HG02623 (cell line): Measurements from ENCODE around the gene SIGLEC1.

Source experiments
- ATAC-seq: cut with Tn5 transposase; IDR thresholded peaks from one replicate; pipeline ENCODE4 v1.9.1; 2021; ENCODE audit warnings: moderate library complexity; ENCODE audit not compliant: unreplicated experiment

Gene SIGLEC1

DNA sequence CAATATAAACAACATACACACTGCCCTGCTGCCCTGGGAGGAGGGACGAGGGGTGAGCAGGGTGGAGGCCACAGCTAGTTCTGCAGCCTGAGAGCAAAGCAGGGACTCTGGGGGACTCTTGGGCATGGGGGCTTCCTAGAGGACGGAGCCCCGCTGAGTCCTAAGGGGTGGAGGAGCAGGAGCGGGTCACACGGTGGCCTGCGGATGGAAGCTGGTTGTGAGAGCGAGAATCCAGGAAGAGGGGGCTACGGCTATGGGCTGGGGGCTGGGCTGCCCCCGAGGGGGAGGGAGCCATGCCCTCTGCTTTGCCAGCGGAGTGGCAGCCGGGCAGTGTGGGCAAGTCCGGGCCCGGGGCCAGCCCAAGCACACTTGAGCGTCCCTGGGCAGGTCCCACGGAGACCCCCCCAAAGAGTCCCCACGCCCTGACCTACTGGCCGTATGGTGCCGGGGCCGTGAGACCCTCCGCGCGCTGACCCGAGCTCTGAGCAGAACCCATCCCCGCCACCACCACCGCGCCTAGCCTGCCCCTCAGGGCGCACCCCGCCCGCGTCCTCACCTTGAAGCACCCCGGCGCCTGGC is 31.0 kb downstream of the SIGLEC1 start:
- ATAC-seq, result no peak

DNA sequence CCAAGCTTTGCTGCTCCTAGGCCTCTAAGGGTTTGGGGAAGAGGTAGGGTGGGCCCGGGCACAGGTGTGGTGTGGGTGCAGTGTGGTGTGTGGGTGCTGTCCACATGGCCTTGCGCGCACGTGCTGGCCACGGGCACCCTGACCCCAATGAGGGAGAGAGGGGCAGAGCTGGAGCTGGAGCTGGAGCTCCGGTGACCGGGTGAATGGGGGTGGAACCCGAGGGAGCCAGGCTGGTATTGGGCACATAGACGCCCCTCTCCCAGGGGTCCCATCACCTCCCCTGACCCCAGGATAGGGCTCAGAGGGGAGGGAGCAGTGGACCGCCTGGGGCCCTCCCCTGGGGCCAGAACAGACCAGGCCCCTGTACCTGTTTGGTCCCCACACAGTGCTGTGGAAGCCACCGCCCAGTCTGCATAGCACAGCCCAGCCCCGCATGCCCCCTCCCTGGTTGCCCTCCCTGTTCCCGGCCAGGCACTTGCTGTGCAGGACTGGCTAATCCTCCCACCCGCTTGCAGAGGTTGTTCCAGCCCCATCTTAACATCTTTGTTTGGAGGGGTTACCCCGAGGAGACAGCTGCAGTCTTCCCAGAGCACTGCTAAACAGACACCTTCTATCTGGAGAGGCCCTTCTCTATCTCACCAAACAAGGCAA is 31.6 kb downstream of the SIGLEC1 start:
- ATAC-seq, result no peak

DNA sequence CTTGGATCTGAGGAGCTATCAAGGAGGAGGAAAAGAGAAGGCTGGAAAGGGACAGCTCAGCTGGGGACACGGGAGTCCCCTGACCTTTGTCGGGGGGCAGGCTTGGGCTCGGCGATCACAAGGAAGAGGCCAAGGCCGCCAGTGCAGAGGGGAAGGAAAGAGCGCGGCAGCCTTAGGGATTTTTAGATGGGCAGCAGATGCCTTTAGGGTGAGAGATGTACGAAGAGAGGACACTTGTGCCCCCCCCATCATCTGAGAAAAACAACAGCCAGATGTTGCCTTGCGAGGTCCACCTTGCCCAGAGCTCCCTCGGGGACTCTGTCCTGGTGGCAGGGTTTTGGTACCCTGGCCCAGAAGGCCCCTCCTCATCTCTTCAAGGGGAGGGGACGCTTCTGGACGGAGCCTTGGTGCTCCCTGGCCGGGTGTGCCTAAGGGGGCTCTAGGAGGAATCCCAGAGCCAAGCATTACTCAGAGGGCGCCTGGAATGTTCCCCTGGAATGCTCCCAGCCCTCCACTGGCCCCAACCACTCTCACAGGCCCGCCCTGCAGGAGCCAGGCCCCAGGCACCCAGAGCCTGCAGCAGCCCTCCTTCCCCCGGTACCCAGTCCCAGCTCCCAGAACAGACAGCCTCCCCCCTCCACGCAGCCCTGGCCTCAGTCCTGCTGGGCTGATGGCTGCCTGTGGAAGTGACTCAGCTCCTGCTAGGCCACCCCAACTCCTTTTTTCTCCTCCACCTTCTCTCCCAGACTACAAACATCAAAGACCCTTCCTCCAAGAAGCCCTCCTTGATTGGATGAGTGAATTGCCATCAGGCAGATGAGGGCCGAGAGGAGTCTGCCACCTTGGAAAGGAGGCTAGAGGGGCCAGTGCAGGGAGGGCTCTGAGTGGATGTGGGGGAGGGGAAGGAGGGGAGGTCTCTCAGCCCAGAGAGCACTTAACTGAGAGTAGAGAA is 32.4 kb downstream of the SIGLEC1 start:
- no peak for ATAC-seq

DNA sequence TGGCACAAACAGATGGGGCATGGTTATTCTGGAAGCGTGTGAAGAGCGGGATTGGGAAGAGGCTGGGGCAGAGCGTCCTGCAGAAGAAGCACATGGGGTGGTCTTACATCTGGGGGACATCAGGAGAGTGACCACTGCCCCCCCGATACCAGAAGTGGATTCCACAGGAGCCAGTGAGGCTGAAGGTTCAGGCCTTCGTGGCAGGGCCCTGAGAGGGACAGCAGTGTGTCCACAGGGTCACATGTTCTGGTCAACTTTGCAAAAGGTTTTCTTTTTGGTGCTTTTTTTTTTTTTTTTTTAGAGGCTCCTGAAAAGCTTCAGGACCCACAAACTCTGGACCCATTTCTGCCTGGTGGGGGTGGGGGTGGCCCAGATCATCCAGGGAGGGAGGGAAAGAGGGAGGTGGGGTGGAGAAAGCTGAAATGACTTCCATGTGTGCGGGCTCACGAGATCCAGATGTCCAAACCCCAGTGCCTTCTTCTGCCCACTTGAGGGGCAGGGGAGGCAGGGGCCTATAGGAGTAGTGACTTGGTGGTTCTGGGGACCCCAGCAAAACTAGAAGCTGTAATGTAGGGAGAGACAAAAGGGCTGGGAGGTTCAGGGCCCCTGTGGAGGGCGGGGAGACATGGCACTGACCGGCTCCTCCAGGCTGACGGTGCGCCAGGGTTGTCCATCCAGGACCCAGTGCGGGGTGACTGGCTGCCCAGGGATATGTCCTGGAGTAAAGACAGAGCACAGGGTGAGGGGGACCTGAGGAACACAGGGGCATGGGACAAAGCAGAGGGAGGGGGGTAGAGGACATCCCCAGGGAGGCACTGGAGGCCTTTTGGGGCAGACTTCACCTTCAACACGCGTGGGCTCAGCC is 33.3 kb downstream of the SIGLEC1 start:
- ATAC-seq, result no peak

DNA sequence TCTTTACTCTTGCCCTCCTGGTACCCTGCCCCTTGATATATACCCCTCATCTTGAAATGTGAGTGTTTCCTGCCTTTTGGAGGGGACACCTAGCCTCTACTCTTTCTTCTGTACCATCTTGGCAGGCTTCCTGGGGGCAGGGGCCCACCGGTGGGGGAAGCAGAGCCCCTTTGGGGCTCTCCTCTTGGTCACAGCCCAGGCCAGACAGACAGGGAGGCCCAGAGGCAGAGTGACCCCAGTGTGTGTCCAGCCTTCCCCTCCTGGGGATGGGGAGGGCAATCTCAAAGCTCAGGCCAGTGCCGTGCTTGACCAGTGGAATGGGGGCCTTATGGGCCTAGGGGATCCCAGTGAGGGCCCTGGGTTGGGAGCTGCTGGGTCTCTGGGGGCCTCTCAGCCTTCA is 34.2 kb downstream of the SIGLEC1 start:
- no peak for ATAC-seq

DNA sequence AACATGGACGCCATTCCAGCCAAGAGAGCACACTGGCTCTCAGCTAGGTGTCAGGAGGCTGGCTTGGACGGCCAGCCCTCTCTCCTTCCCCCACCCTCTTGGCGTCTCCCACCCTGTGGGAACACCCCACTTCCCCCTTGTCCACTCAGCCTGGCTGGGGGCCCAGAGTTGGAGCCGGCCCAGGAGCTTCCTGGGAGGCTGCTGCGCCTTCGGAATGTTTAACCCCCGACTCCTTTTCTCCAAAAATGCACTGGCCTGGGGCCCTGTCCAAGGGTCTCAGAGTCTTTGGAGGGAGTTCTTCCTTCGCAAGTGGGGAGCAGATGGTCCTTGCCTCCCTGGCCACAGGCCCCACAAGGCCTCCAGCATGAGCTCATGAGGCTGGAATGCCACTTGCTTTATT is 34.7 kb downstream of the SIGLEC1 start:
- no peak for ATAC-seq

DNA sequence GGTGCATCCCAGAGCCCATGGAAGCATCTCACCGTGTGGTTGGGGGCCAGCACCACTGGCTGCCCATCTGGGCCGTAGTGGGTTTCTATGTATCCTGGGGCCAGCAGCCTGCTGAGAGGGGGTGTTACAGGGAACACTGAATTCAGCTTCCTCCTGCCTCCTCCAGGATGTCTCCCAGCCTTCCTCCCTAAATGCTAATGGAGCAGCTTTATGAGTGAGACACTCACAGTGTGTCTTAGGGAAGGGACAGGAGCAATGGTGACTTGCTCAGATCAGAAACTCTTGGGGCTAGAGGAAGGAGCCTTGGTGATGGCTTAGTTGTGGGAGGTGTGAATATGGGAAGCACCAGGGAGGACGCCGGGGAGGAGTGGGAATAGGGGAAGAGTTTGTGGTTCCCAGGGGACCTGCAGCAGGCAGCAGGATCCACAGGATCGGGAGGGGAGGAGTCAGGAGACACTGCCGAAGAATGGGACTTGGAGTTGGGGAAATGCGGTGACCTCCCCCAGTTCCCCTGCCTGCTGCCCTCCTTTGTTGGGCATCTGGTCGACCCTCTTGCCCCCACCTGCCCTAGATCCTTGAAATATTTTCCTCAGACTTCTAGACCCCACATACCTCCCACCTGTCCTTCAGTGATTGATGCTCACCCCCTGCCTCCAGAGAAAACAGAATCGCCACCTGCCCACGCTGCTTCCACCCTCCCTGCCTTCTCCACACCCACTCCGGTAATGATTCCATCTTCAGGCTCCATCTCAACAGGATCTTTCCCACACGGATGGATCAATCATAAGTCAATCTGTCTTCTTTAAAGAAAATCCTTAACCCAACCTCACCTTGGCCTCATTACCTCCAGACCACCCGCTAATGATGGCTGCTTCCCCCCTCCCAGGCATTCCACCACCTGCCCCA is 37.2 kb downstream of the SIGLEC1 start:
- ATAC-seq, result no peak

DNA sequence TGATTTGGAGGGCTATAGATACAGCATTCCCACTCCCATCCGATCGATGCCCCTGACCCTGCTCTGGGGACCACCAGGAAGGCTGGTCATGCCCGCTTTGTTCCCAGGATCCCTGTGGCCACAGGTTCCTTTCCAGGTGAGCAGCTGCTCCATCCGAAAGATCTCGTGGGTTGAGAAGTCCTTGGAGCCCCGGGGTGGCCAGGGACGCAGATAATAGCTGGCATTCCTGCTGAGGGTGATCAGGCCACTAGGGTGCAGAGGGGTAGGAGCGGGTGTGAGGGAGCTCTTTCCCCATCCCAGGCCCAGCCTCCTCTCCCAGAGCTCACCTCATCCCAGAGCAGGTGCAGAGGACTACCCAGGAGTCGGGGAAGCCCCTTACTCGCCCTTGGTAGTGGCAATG is 38.0 kb downstream of the SIGLEC1 start:
- no peak for ATAC-seq

DNA sequence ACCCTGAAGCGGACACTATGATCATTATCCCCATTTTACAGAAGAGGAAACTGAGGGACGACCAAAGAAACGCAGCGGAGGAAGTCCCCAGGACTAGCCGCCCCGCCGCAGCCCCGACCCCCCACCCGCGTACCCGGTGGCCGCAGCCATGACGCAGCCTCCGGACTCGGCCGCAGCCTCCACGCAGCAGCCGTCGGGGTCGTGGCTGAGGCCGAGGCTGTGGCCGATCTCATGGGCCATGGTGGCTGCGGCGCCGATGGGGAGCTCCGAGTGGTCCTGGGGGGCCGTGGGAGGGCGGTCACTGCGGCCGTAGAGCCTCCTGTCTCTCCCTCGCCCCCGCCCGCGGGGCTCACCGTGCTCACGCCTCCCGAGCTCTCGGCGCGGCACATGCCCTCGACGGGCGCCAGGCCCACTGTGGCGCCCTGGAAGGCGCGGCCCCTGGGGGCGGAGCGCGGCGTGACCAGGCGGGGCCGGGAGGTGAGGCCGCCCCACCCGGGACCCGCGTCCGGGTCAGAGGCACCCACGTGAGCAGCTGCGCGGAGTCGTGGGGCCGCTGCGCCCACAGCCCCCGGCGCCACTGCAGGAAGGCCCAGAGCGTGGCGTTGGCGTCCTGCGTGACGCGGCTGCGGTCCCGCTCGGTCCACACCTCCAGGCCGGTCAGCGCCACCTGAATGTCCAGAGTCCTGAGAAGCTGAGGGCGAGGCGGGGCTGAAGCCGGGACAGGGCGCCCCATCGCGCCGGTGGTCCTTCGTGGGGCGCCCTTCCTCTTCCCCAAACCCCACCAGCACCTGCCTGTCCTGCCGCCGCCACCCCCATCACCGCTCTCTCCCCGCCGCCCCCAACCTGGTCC is 39.0 kb downstream of the SIGLEC1 start:
- ATAC-seq, result no peak

DNA sequence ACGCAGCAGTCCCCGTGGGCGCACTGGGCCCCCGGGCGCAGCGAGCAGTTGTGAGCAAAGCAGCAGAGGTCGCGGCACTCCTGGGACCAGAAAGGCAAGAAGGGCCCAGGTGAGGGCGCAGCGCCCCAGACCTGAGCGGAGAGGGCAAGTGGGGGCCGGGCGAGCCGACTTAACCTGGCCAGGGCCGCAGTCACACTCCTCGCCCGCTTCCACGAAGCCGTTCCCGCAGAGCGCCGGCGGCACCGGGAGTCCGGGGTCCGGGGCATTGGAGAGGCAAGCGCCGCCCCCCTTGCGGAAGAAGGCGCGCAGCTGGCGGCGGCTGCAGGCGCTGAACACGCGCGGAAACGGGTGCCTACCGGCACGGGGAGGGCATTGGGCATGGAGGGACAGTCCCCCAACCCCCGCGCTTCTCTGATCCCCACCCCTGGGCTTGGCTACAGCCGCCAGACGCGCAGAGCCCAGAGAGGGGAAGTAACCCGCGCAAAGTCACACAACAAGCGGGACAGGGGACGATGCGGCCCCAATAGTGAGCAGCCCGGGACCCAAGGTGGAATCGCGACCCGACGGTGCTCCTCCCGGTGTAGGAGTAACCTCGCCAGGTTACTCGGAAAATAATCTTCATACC is 39.7 kb downstream of the SIGLEC1 start:
- no peak for ATAC-seq

DNA sequence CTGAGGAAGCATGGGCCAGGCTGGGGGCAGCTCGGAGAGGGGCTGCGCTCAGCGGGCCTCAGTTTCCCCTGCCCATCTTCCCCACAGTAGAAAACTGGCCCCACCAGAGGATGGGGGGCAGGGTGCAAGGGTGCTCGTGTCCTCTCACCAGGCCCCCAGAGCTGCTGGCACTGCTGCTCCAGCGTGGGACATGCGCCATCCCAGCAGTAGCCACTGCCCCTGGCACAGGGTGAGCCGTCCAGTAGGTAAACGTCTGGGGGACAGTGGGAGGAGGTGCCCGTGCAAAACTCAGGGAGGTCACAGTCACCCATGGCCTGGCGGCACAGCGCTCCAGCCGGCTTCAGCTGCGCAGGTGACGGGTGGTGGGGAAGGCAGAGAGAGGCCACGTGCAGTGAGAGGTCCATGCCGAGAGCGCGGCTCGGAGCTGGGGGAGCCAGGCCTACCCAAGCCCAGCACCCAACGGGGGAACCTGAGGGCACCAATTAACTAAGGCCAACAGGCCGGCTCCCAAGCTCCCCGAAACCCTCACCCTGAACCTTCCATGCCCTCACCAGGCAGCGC is 40.3 kb downstream of the SIGLEC1 start:
- ATAC-seq, result no peak

DNA sequence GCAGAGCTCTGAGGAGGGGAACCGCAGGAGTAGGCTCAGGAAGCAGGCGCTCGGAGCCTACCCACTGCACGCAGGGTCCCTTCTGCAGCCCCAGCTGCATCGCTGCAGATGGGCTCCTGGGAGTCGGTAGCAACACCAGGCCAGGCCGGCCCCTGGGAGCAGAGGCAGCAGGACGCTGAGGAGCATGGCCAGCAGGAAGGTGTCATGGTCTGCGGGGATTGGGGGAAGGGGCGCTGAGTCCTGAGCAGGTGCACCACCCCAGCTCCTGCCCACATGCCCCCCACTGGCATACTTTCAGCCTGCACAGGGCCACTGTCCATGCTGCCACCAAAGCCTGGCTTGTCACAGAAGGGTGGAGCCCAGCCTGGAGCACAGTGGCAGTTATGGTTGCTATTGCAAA is 41.5 kb downstream of the SIGLEC1 start:
- ATAC-seq, result no peak

DNA sequence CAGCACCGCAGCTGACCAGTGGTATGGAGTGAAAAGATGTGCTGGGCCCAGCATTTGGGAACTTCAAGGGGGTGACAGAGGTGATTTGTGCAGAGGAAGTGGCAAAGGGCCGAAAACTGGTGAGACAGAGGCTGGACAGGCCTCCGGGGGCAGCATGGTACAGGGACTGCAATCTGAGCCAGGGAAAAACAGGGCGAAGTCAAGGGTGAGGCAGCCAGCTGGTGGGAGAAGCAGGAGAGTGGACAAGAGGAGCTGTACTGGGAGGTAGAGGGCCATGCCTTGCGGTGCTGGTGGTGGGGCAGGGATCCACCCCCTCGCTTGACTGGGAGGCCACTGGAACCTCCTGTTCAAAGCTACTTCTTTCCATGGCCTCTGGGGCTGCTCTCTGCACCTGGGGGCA is 41.9 kb downstream of the SIGLEC1 start:
- ATAC-seq, result no peak

DNA sequence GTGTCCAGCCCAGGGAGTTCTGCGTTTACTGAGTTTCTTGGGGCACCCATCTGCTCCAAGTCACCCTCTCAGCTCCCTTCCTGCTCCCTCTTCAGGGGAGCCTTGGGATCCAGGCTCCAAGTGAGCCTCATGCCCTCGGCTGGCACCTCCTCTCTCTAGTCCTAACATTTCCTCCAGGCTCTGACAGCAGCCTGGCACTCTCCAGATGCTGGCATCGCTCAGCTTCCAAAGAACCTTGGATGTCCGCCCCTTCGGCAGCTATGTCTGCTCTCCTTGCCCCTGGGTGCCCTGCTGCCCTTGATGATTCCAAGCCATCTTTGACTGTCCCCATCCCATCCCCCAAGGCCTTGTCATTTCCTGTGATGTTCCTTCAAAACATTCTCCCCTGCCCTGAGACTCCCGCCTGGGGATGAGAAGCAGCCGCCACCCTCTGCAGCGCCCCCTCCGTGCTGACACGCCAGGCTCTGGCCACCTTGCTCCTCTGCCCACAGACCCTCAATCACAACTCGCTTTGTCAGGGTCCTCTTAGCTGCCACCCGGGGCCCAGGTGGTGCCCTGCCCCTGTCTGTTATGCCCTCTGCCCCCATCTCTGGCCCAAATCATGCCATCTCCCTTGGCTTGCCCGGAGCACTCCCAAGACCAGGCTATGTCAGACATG is 42.6 kb downstream of the SIGLEC1 start:
- ATAC-seq, result no peak

DNA sequence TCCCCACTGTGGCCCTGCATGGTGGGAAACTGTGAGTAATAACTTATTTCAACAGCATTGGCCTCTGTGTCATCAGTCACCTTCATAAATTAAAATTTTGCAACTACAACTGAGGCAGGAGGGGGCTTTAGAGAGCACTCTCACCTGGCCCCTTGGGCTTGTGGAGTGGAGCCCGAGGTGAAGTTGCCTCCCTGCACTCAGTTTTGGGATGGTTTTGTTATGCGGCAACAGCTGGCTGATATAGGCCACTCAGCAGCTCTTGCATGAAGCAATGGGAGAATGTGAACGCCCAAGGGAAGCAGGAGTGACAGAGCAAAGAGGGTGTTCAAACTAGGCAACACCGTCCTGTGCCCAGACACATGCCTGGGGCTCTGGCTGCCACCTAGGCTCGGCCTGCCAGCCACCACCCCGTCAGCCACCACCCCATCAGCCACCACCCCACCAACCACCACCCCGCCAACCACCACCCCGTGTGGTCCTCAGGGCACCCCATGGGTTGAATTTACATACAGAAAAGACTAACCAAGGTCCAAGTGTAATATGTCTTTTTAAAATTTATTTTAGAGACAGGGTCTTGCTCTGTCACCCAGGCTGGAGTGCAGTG is 44.9 kb downstream of the SIGLEC1 start:
- ATAC-seq, result no peak

DNA sequence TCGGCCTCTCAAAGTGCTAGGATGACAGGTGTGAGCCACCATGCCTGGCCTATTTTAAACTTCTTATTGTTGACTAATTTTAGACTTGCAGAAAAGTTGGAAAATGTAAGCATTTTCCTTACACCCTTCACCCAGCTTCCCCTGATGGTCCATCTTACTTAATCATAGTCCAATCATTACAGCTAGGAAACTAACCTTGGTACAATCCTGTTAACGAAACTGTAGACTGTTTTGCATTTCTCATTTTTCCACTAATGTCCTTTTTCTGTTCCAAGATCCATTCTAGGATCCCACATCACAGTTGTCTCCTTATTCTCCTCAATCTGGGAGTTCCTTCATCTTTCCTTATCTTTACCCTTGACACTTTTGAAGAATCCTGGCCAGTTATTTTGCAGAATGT is 48.5 kb downstream of the SIGLEC1 start:
- ATAC-seq, result no peak

DNA sequence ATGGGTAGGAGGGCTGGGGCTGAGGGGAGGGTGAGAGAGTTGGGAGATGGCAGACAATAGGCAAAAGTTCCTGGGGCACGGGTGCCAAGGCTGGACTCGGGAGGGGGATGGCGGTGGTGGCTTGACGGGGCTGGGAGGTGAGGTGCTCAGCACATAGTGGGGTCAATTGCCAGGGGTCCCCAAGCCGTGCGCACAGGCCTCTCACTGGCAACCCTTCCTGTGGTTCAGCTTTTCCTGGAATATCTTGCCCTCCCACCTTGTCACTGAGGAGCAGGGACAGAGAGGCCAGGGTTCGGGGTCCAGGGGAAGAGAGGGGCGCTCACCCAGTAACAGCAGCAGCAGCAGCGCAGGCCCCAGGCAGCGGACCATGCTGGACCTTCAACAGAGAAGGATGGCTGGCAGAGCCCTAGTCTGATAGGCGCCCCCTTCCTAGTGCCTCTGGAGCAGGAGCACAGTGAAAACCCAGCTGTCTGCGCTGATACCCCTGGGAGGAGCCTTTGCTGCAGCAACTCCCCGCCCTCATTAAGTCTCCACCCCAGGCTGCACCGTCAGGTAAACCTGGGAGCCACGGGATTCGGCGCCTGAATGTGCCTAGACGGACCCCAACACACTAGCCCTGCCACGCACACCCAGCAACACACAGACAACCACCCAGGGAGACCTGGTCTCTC is 49.2 kb downstream of the SIGLEC1 start, which contains the start of gene GFRA4:
Gene GFRA4 (minus strand): TSS at position 369 of the 671 bp plus-strand sequence. CDS start 0 bp downstream, at position 369.
- no peak for ATAC-seq
